ENCODE data around the gene RNF157.
A peak's percentile ranks its signal among the peaks of the same experiment; 100 is the strongest.
"Not testable (repeated sequence)": the region's sequence is repeated elsewhere in the genome, so short reads cannot be mapped to it uniquely, and the experiment has no call there.

The RNF157 gene

GRCh38 chr17:76189741-76190140 is 50.6 kb downstream of the RNF157 start:
- 93% methylated on average over 3 of the region's 4 CpGs for WGBS (ENCODE audit: insufficient coverage)
- CTCF ChIA-PET, result interaction anchor here (0.8 to 1.5 kb wide), 4 partner anchors 12 to 90 kb away, joined by 3 to 6 read pairs (median 3); no protein-coding TSS in a partner anchor
- peaks cover 7 to 46% (median 16%) of the 10 kb centered on the region in 4 experiments for H3K4me1 ChIP-seq (ENCODE audit: control extremely low read depth in 1 of 4, control insufficient read depth in 4 of 4, insufficient read depth in 4 of 4, low read length in 3 of 4)
- H3K27ac ChIP-seq (ENCODE audit: insufficient read depth in 1 of 2, low read depth in 1 of 2, low read length in 2 of 2, poor library complexity in 1 of 2, severe bottlenecking in 2 of 2), result no peak overlapping the region
- no peak overlapping the region for H3K4me3 ChIP-seq (ENCODE audit: control insufficient read depth in 1 of 7, extremely low read depth in 1 of 7, insufficient read depth in 4 of 7, low read depth in 2 of 7, low read length in 6 of 7)
- POLR2A ChIA-PET, result interaction anchor here (0.9 kb wide), 1 partner anchor 81 kb away, joined by 3 read pairs; no protein-coding TSS in a partner anchor
- H3K27me3 ChIP-seq (replicated peaks in 2 of 5; ENCODE audit: control insufficient read depth in 4 of 5, insufficient read depth in 5 of 5, low read length in 4 of 5), result no peaks in the 10 kb centered on the region
- H3K9me3 ChIP-seq (ENCODE audit: control extremely low read depth in 1 of 5, control insufficient read depth in 4 of 5, insufficient read depth in 2 of 5, low read depth in 1 of 5, low read length in 4 of 5), result no peaks in the 10 kb centered on the region
- H3K36me3 ChIP-seq (ENCODE audit: control insufficient read depth in 4 of 4, insufficient read depth in 4 of 4, low read length in 3 of 4), result no peaks in the 10 kb centered on the region
- no peak for DNase-seq

GRCh38 chr17:76189247-76189646 is 51.0 kb downstream of the RNF157 start:
- Histone ChIP-seq H3K27ac (ENCODE audit: insufficient read depth in 1 of 2, low read depth in 1 of 2, low read length in 2 of 2, poor library complexity in 1 of 2, severe bottlenecking in 2 of 2) (no peak overlapping the region), H3K36me3 (ENCODE audit: control insufficient read depth in 4 of 4, insufficient read depth in 4 of 4, low read length in 3 of 4) (no peaks in the 10 kb centered on the region), H3K27me3 (replicated peaks in 2 of 5; ENCODE audit: control insufficient read depth in 4 of 5, insufficient read depth in 5 of 5, low read length in 4 of 5) (no peaks in the 10 kb centered on the region), H3K9me3 (ENCODE audit: control extremely low read depth in 1 of 5, control insufficient read depth in 4 of 5, insufficient read depth in 2 of 5, low read depth in 1 of 5, low read length in 4 of 5) (no peaks in the 10 kb centered on the region), H3K4me1 (ENCODE audit: control extremely low read depth in 1 of 4, control insufficient read depth in 4 of 4, insufficient read depth in 4 of 4, low read length in 3 of 4) (peaks cover 7 to 46% (median 16%) of the 10 kb centered on the region in 4 experiments), H3K4me3 (ENCODE audit: control insufficient read depth in 1 of 7, extremely low read depth in 1 of 7, insufficient read depth in 4 of 7, low read depth in 2 of 7, low read length in 6 of 7) (no peak overlapping the region)
- no peak for DNase-seq
- CTCF ChIA-PET, result interaction anchor here (0.6 to 1.5 kb wide), 5 partner anchors 11 to 91 kb away, joined by 3 to 6 read pairs (median 3); no protein-coding TSS in a partner anchor
- POLR2A ChIA-PET, result interaction anchor here (0.9 kb wide), 1 partner anchor 80 kb away, joined by 3 read pairs; no protein-coding TSS in a partner anchor
- 93% methylated on average over 3 of the region's 4 CpGs for WGBS (ENCODE audit: insufficient coverage)

GRCh38 chr17:76188213-76189016 is 51.9 kb downstream of the RNF157 start:
- DNase-seq, result no peak
- no peak overlapping the region for H3K27ac ChIP-seq (ENCODE audit: insufficient read depth in 1 of 2, low read depth in 1 of 2, low read length in 2 of 2, poor library complexity in 1 of 2, severe bottlenecking in 2 of 2)
- no peaks in the 10 kb centered on the region for H3K9me3 ChIP-seq (ENCODE audit: control extremely low read depth in 1 of 5, control insufficient read depth in 4 of 5, insufficient read depth in 2 of 5, low read depth in 1 of 5, low read length in 4 of 5)
- no peaks in the 10 kb centered on the region for H3K27me3 ChIP-seq (replicated peaks in 2 of 5; ENCODE audit: control insufficient read depth in 4 of 5, insufficient read depth in 5 of 5, low read length in 4 of 5)
- no peak overlapping the region for H3K4me3 ChIP-seq (ENCODE audit: control insufficient read depth in 1 of 7, extremely low read depth in 1 of 7, insufficient read depth in 4 of 7, low read depth in 2 of 7, low read length in 6 of 7)
- WGBS (ENCODE audit: insufficient coverage), result 91% methylated on average over 3 of the region's 4 CpGs
- ChIA-PET POLR2A (interaction anchor here (0.9 kb wide), 1 partner anchor 80 kb away, joined by 3 read pairs; no protein-coding TSS in a partner anchor), CTCF (interaction anchor here (0.6 to 1.2 kb wide), 3 partner anchors 8 to 67 kb away, joined by 3 read pairs; no protein-coding TSS in a partner anchor)
- peaks cover 7 to 43% (median 16%) of the 10 kb centered on the region in 4 experiments for H3K4me1 ChIP-seq (ENCODE audit: control extremely low read depth in 1 of 4, control insufficient read depth in 4 of 4, insufficient read depth in 4 of 4, low read length in 3 of 4)
- no peaks in the 10 kb centered on the region for H3K36me3 ChIP-seq (ENCODE audit: control insufficient read depth in 4 of 4, insufficient read depth in 4 of 4, low read length in 3 of 4)

- not testable (repeated sequence) for H3K36me3 ChIP-seq (ENCODE audit: control insufficient read depth in 4 of 4, insufficient read depth in 4 of 4, low read length in 3 of 4)
- H3K4me1 ChIP-seq (ENCODE audit: control extremely low read depth in 1 of 4, control insufficient read depth in 4 of 4, insufficient read depth in 4 of 4, low read length in 3 of 4), result peaks cover 3 to 27% (median 8%) of the 10 kb centered on the region in 4 experiments
- no CpG with 5 or more reads among the region's 2 CpGs for WGBS (ENCODE audit: insufficient coverage)
These were observed 53.5 kb downstream of the RNF157 start for GRCh38 chr17:76186774-76187173.

GRCh38 chr17:76184290-76184689 is 56.0 kb downstream of the RNF157 start:
- Histone ChIP-seq H3K27me3 (replicated peaks in 2 of 5; ENCODE audit: control insufficient read depth in 4 of 5, insufficient read depth in 5 of 5, low read length in 4 of 5) (no peaks in the 10 kb centered on the region), H3K36me3 (ENCODE audit: control insufficient read depth in 4 of 4, insufficient read depth in 4 of 4, low read length in 3 of 4) (no peaks in the 10 kb centered on the region), H3K27ac (ENCODE audit: insufficient read depth in 1 of 2, low read depth in 1 of 2, low read length in 2 of 2, poor library complexity in 1 of 2, severe bottlenecking in 2 of 2) (no peak overlapping the region), H3K4me3 (ENCODE audit: control insufficient read depth in 1 of 7, extremely low read depth in 1 of 7, insufficient read depth in 4 of 7, low read depth in 2 of 7, low read length in 6 of 7) (no peak overlapping the region), H3K9me3 (ENCODE audit: control extremely low read depth in 1 of 5, control insufficient read depth in 4 of 5, insufficient read depth in 2 of 5, low read depth in 1 of 5, low read length in 4 of 5) (no peaks in the 10 kb centered on the region), H3K4me1 (ENCODE audit: control extremely low read depth in 1 of 4, control insufficient read depth in 4 of 4, insufficient read depth in 4 of 4, low read length in 3 of 4) (peaks cover 0 to 18% (median 5%) of the 10 kb centered on the region in 4 experiments)
- ChIA-PET CTCF (interaction anchor here (1.0 to 3.6 kb wide), 6 partner anchors 10 to 95 kb away, joined by 3 to 14 read pairs (median 4); no protein-coding TSS in a partner anchor), POLR2A (no interaction called here)
- WGBS (ENCODE audit: insufficient coverage), result 100% methylated on average over 1 of the region's 2 CpGs
- no peak for DNase-seq

More at GRCh38 chr17:76186774-76187173, 53.5 kb downstream of the RNF157 start:
- H3K27ac ChIP-seq (ENCODE audit: insufficient read depth in 1 of 2, low read depth in 1 of 2, low read length in 2 of 2, poor library complexity in 1 of 2, severe bottlenecking in 2 of 2); H3K9me3 ChIP-seq (ENCODE audit: control extremely low read depth in 1 of 5, control insufficient read depth in 4 of 5, insufficient read depth in 2 of 5, low read depth in 1 of 5, low read length in 4 of 5); H3K4me3 ChIP-seq (ENCODE audit: control insufficient read depth in 1 of 7, extremely low read depth in 1 of 7, insufficient read depth in 4 of 7, low read depth in 2 of 7, low read length in 6 of 7); POLR2A ChIA-PET; H3K27me3 ChIP-seq (replicated peaks in 2 of 5; ENCODE audit: control insufficient read depth in 4 of 5, insufficient read depth in 5 of 5, low read length in 4 of 5); DNase-seq: not testable (repeated sequence)
- CTCF ChIA-PET, result interaction anchor here (1.2 to 3.6 kb wide), 3 partner anchors 66 to 92 kb away, joined by 3 to 14 read pairs (median 4); no protein-coding TSS in a partner anchor

- Histone ChIP-seq H3K4me1 (ENCODE audit: control extremely low read depth in 1 of 4, control insufficient read depth in 4 of 4, insufficient read depth in 4 of 4, low read length in 3 of 4) (peaks cover 0 to 7% (median 3%) of the 10 kb centered on the region in 4 experiments), H3K4me3 (ENCODE audit: control insufficient read depth in 1 of 7, extremely low read depth in 1 of 7, insufficient read depth in 4 of 7, low read depth in 2 of 7, low read length in 6 of 7) (no peak overlapping the region), H3K27me3 (replicated peaks in 2 of 5; ENCODE audit: control insufficient read depth in 4 of 5, insufficient read depth in 5 of 5, low read length in 4 of 5) (no peaks in the 10 kb centered on the region), H3K36me3 (ENCODE audit: control insufficient read depth in 4 of 4, insufficient read depth in 4 of 4, low read length in 3 of 4) (no peaks in the 10 kb centered on the region), H3K9me3 (ENCODE audit: control extremely low read depth in 1 of 5, control insufficient read depth in 4 of 5, insufficient read depth in 2 of 5, low read depth in 1 of 5, low read length in 4 of 5) (no peaks in the 10 kb centered on the region), H3K27ac (ENCODE audit: insufficient read depth in 1 of 2, low read depth in 1 of 2, low read length in 2 of 2, poor library complexity in 1 of 2, severe bottlenecking in 2 of 2) (no peak overlapping the region)
- CTCF ChIA-PET, result interaction anchor here (0.6 to 5.7 kb wide), 18 partner anchors 8 to 208 kb away, joined by 3 to 40 read pairs (median 4); no protein-coding TSS in a partner anchor
- WGBS (ENCODE audit: insufficient coverage), result 15% methylated on average over 4 of the region's 11 CpGs
- DNase-seq, result peak; percentile 95 to 98 (median 97)
- POLR2A ChIA-PET, result interaction anchor here (0.6 kb wide), 1 partner anchor 887 kb away, joined by 3 read pairs; no protein-coding TSS in a partner anchor
These were observed 58.1 kb downstream of the RNF157 start for GRCh38 chr17:76182016-76182764.

Measured in common myeloid progenitor, CD34-positive (primary cell).